GM23338 (cell line): Measurements from ENCODE around the gene PCDHB12.
"Not testable (repeated sequence)": the region's sequence is repeated elsewhere in the genome, so short reads cannot be mapped to it uniquely, and the experiment has no call there.

Experiments
- CTCF ChIP-seq, 2 experiments: fragments of 200-600 bp in 1 of 2; sonication (generic) in 1 of 2; conservative IDR thresholded peaks; 2 replicates each; pipeline versions ENCODE4 v1.5.1 to v1.6.1; 2016 to 2017; ENCODE audit warnings: antibody characterized with exemption in 2 of 2, low read depth in 2 of 2, mild to moderate bottlenecking in 2 of 2, moderate library complexity in 1 of 2
- EZH2 ChIP-seq: fragments of 200-600 bp; sonication (generic); IDR thresholded peaks from one replicate; pipeline ENCODE4 v1.8.0; 2017; ENCODE audit warnings: antibody characterized with exemption, mild to moderate bottlenecking, low read depth; ENCODE audit not compliant: unreplicated experiment
- EZH2phosphoT487 ChIP-seq: fragments of 200-600 bp; sonication (generic); IDR thresholded peaks from one replicate; pipeline ENCODE4 v1.8.1; 2018; ENCODE audit warnings: antibody characterized with exemption; ENCODE audit not compliant: unreplicated experiment
- POLR2AphosphoS5 ChIP-seq: IDR thresholded peaks from 2 replicates; pipeline ENCODE4 v1.6.1; 2016; ENCODE audit warnings: antibody characterized with exemption, low read depth
- ZNF331 ChIP-seq: fragments of 250-450 bp; sonication (Bioruptor Pico); IDR thresholded peaks from 2 replicates; pipeline ENCODE4 v1.5.0; 2020; ENCODE audit warnings: low read depth, mild to moderate bottlenecking, moderate library complexity

GRCh38 chr5:141188682-141189081, 19.8 kb upstream of the PCDHB12 start:
- TF ChIP-seq ZNF331; CTCF (conservative IDR thresholded peaks at IDR 0.05; ENCODE audit: low read depth in 2 of 2); POLR2AphosphoS5; EZH2; EZH2phosphoT487: not testable (repeated sequence)
